Endodermal cell (in vitro differentiated cells): ENCODE measurements around the gene MOB2. TPM values are rescaled to one million over a fixed set of nuclear protein-coding genes. Genes with fewer than 3 reads are reported as not detected.
"Not testable (repeated sequence)": the region's sequence is repeated elsewhere in the genome, so short reads cannot be mapped to it uniquely, and the experiment has no call there.

Source experiments
- DNase-seq: peaks from one replicate; pipeline ENCODE4 v3.0.0-alpha.2; 2017
- H3K27ac ChIP-seq: 2 replicates; pipeline ENCODE4 v1.5.1; 2013; ENCODE audit warnings: mild to moderate bottlenecking, low read depth, low read length, moderate library complexity
- H3K27me3 ChIP-seq: 2 replicates; pipeline ENCODE4 v1.6.1; 2013; ENCODE audit warnings: mild to moderate bottlenecking, low read length, moderate library complexity; ENCODE audit not compliant: insufficient read depth, control insufficient read depth, poor library complexity, severe bottlenecking
- H3K36me3 ChIP-seq: 2 replicates; pipeline ENCODE4 v1.7.0; 2013; ENCODE audit warnings: mild to moderate bottlenecking, low read length, moderate library complexity; ENCODE audit not compliant: control insufficient read depth, insufficient read depth
- H3K4me1 ChIP-seq: one replicate; pipeline ENCODE4 v1.7.0; 2013; ENCODE audit warnings: low read length; ENCODE audit not compliant: control insufficient read depth, insufficient read depth
- H3K4me3 ChIP-seq: 2 replicates; pipeline ENCODE4 v1.5.1; 2013; ENCODE audit warnings: mild to moderate bottlenecking, low read length, moderate library complexity
- H3K9ac ChIP-seq: 2 replicates; pipeline ENCODE4 v1.6.1; 2013; ENCODE audit warnings: mild to moderate bottlenecking, low read length, moderate library complexity; ENCODE audit not compliant: poor library complexity, severe bottlenecking; ENCODE audit errors: extremely low read depth
- H3K9me3 ChIP-seq: 2 replicates; pipeline ENCODE4 v1.6.1; 2013; ENCODE audit warnings: mild to moderate bottlenecking, low read length, moderate library complexity; ENCODE audit not compliant: control insufficient read depth
- H3K27ac Mint-ChIP-seq: 2 replicates; pipeline ENCODE4 v1.8.0; 2020; ENCODE audit warnings: mixed read lengths
- H3K27me3 Mint-ChIP-seq: 2 replicates; pipeline ENCODE4 v1.8.0; 2021; ENCODE audit warnings: mild to moderate bottlenecking, mixed read lengths; ENCODE audit not compliant: insufficient read depth
- H3K36me3 Mint-ChIP-seq: 2 replicates; pipeline ENCODE4 v1.8.0; 2020; ENCODE audit warnings: low read depth, mixed read lengths
- H3K4me1 Mint-ChIP-seq: 2 replicates; pipeline ENCODE4 v1.8.0; 2020; ENCODE audit warnings: mixed read lengths
- H3K4me3 Mint-ChIP-seq: 2 replicates; pipeline ENCODE4 v1.8.0; 2020; ENCODE audit warnings: mild to moderate bottlenecking, moderate library complexity, mixed read lengths
- H3K9me3 Mint-ChIP-seq: 2 replicates; pipeline ENCODE4 v1.8.0; 2020; ENCODE audit warnings: mild to moderate bottlenecking, mixed read lengths
- CTCF ChIP-seq: fragments of 200-600 bp; sonication (generic); conservative IDR thresholded peaks from 2 replicates; pipeline ENCODE4 v1.5.0; 2021; ENCODE audit warnings: antibody characterized with exemption, mild to moderate bottlenecking
- WGBS, 2 experiments: methylation state at CpG; one replicate each; pipeline versions ENCODE4 v1.1.5 to v1.1.7; 2013; ENCODE audit warnings: missing lambda C conversion rate in 2 of 2, mixed read lengths in 1 of 2; ENCODE audit not compliant: insufficient coverage in 1 of 2, insufficient read length in 1 of 2; 5-methylcytosine and 5-hydroxymethylcytosine counted together
- total RNA-seq, 2 donors: library from RNA; stranded (reverse); fragmentation: NEBNext Ultra II Directional in 1 of 2; extraction: Animal tissue kit (Norgen Biotek cat#: 25700) in 1 of 2; gene quantifications; 2 replicates in 1 of 2; 3 replicates in 1 of 2; pipeline ENCODE4 v1.2.1, GENCODE V29; 2021

Gene MOB2
- total RNA-seq, 2 donors from 2014 or later: 23.9 to 25.4 TPM

- H3K4me3 Mint-ChIP-seq: no peak overlapping the region
- Histone ChIP-seq H3K36me3 (no peaks in the 10 kb centered on the region), H3K9me3 (no peaks in the 10 kb centered on the region), H3K27me3 (no peaks in the 10 kb centered on the region), H3K4me3 (no peak overlapping the region), H3K4me1 (no peaks in the 10 kb centered on the region), H3K27ac (no peak overlapping the region), H3K9ac (no peak overlapping the region)
- no peak overlapping the region for H3K27ac Mint-ChIP-seq
- no peaks in the 10 kb centered on the region for H3K36me3 Mint-ChIP-seq
- H3K27me3 Mint-ChIP-seq: no peaks in the 10 kb centered on the region
- no peak for DNase-seq
- H3K4me1 Mint-ChIP-seq: peaks cover 3% of the 10 kb centered on the region
- 91 to 92% methylated on average over 23 of the region's 23 CpGs for WGBS, 2 experiments
- no peaks in the 10 kb centered on the region for H3K9me3 Mint-ChIP-seq
- TF ChIP-seq CTCF: no peak
Observed at GRCh38 chr11:1513326-1514296, 27.0 kb upstream of the MOB2 start.

GRCh38 chr11:1512531-1513258 is 26.1 kb upstream of the MOB2 start:
- H3K27ac ChIP-seq, H3K9me3 ChIP-seq, H3K9ac ChIP-seq, H3K27ac Mint-ChIP-seq, H3K27me3 Mint-ChIP-seq, H3K4me3 Mint-ChIP-seq, H3K36me3 ChIP-seq, H3K4me1 Mint-ChIP-seq, H3K4me3 ChIP-seq, H3K27me3 ChIP-seq, H3K36me3 Mint-ChIP-seq, H3K9me3 Mint-ChIP-seq, H3K4me1 ChIP-seq: not testable (repeated sequence)
- 86 to 92% methylated on average over 3 to 4 of the region's 9 CpGs for WGBS, 2 experiments
- DNase-seq: peak; percentile 71

GRCh38 chr11:1511937-1512496 is 25.4 kb upstream of the MOB2 start:
- H3K4me3 ChIP-seq: no peak overlapping the region
- no peaks in the 10 kb centered on the region for H3K36me3 Mint-ChIP-seq

More at GRCh38 chr11:1511937-1512496, 25.4 kb upstream of the MOB2 start:
- no peak overlapping the region for H3K27ac Mint-ChIP-seq
- H3K4me1 ChIP-seq: peaks cover 7% of the 10 kb centered on the region
- H3K4me1 Mint-ChIP-seq: peaks cover 10% of the 10 kb centered on the region
- H3K36me3 ChIP-seq: no peaks in the 10 kb centered on the region
- H3K9me3 Mint-ChIP-seq: no peaks in the 10 kb centered on the region
- DNase-seq: no peak
- no peak overlapping the region for H3K4me3 Mint-ChIP-seq
- no peaks in the 10 kb centered on the region for H3K27me3 ChIP-seq
- no peaks in the 10 kb centered on the region for H3K9me3 ChIP-seq
- WGBS, 2 experiments: 89 to 95% methylated on average over 9 to 12 of the region's 12 CpGs
- no peaks in the 10 kb centered on the region for H3K27me3 Mint-ChIP-seq
- no peak overlapping the region for H3K27ac ChIP-seq
- TF ChIP-seq CTCF: no peak
- no peak overlapping the region for H3K9ac ChIP-seq
